Mammary epithelial cell (primary cell): Measurements from ENCODE around the gene WNK4.

Experiments used
- CTCF ChIP-seq, 2 donors: IDR thresholded peaks in 1 of 2; conservative IDR thresholded peaks in 1 of 2; 2 replicates each; pipeline ENCODE4 v1.5.1; 2011 to 2012; ENCODE audit warnings: inconsistent platforms in 2 of 2, low read length in 2 of 2, mild to moderate bottlenecking in 2 of 2, control low read depth in 1 of 2, low read depth in 1 of 2; ENCODE audit not compliant: insufficient read depth in 1 of 2; ENCODE audit errors: extremely low read depth in 1 of 2
- EZH2 ChIP-seq: IDR thresholded peaks from 2 replicates; pipeline ENCODE4 v1.6.1; 2012; ENCODE audit warnings: low read length, inconsistent platforms, borderline replicate concordance

- no peak for TF ChIP-seq CTCF (conservative IDR thresholded peaks at IDR 0.05 in 1 of 2, IDR thresholded peaks at IDR 0.05 in 1 of 2; ENCODE audit: extremely low read depth in 1 of 2, insufficient read depth in 1 of 2, low read depth in 1 of 2, low read length in 2 of 2)
- TF ChIP-seq EZH2: no peak
Measured at GRCh38 chr17:42779304-42779935, 990 bp upstream of the WNK4 start.
